ENCODE results near the gene TBC1D1.

Gene TBC1D1

GRCh38 chr4:38152721-38153386, 262.0 kb downstream of the TBC1D1 start:
- Histone ChIP-seq H3K4me3 (ENCODE audit: low read depth, low read length) (no peak overlapping the region), H3K9ac (no peak overlapping the region), H3K4me2 (ENCODE audit: low read length) (no peak overlapping the region), H2AFZ (no peak overlapping the region), H3K79me2 (no peaks in the 10 kb centered on the region), H3K9me3 (ENCODE audit: control insufficient read depth, low read length) (no peaks in the 10 kb centered on the region), H3K4me1 (no peaks in the 10 kb centered on the region), H3K27me3 (ENCODE audit: control insufficient read depth, insufficient read depth, low read length) (no peaks in the 10 kb centered on the region), H3K36me3 (ENCODE audit: control insufficient read depth, insufficient read depth, low read length) (no peaks in the 10 kb centered on the region), H3K27ac (no peak overlapping the region)
- TF ChIP-seq CTCF (IDR thresholded peaks at IDR 0.05) = no peak

GRCh38 chr4:38153387-38153760, 262.5 kb downstream of the TBC1D1 start:
- Histone ChIP-seq H3K27me3 (ENCODE audit: control insufficient read depth, insufficient read depth, low read length) (no peaks in the 10 kb centered on the region), H3K79me2 (no peaks in the 10 kb centered on the region), H3K9ac (no peak overlapping the region), H3K27ac (no peak overlapping the region), H3K4me2 (ENCODE audit: low read length) (no peak overlapping the region), H3K4me1 (no peaks in the 10 kb centered on the region), H3K4me3 (ENCODE audit: low read depth, low read length) (no peak overlapping the region), H3K36me3 (ENCODE audit: control insufficient read depth, insufficient read depth, low read length) (no peaks in the 10 kb centered on the region), H2AFZ (no peak overlapping the region), H3K9me3 (ENCODE audit: control insufficient read depth, low read length) (no peaks in the 10 kb centered on the region)
- no peak for TF ChIP-seq CTCF (IDR thresholded peaks at IDR 0.05)

- Histone ChIP-seq H3K27me3 (ENCODE audit: control insufficient read depth, insufficient read depth, low read length) (no peaks in the 10 kb centered on the region), H3K4me1 (no peaks in the 10 kb centered on the region), H3K4me2 (ENCODE audit: low read length) (no peak overlapping the region), H3K4me3 (ENCODE audit: low read depth, low read length) (no peak overlapping the region), H3K79me2 (no peaks in the 10 kb centered on the region), H3K36me3 (ENCODE audit: control insufficient read depth, insufficient read depth, low read length) (no peaks in the 10 kb centered on the region), H3K9me3 (ENCODE audit: control insufficient read depth, low read length) (no peaks in the 10 kb centered on the region), H2AFZ (peak overlapping the region; percentile 18), H3K27ac (no peak overlapping the region), H3K9ac (no peak overlapping the region)
- TF ChIP-seq CTCF (IDR thresholded peaks at IDR 0.05) = no peak
Measured at GRCh38 chr4:38154252-38154651, 263.4 kb downstream of the TBC1D1 start.

- Histone ChIP-seq H3K4me3 (ENCODE audit: low read depth, low read length) (no peak overlapping the region), H3K4me1 (no peaks in the 10 kb centered on the region)
- TF ChIP-seq CTCF (IDR thresholded peaks at IDR 0.05) = no peak
Measured at GRCh38 chr4:38154681-38155588, 264.1 kb downstream of the TBC1D1 start.

More at GRCh38 chr4:38154681-38155588, 264.1 kb downstream of the TBC1D1 start:
- no peaks in the 10 kb centered on the region for H3K9me3 ChIP-seq (ENCODE audit: control insufficient read depth, low read length)
- no peak overlapping the region for H3K27ac ChIP-seq
- no peak overlapping the region for H3K9ac ChIP-seq
- H3K79me2 ChIP-seq = no peaks in the 10 kb centered on the region
- no peaks in the 10 kb centered on the region for H3K27me3 ChIP-seq (ENCODE audit: control insufficient read depth, insufficient read depth, low read length)
- no peaks in the 10 kb centered on the region for H3K36me3 ChIP-seq (ENCODE audit: control insufficient read depth, insufficient read depth, low read length)
- no peak overlapping the region for H2AFZ ChIP-seq
- H3K4me2 ChIP-seq (ENCODE audit: low read length) = no peak overlapping the region

Measured in parathyroid adenoma (tissue), 2 donors.